Ishikawa (cell line): ENCODE results near the gene RHBDD1.

Experiments
- CEBPB ChIP-seq: IDR thresholded peaks from 2 replicates; pipeline ENCODE4 v1.6.1; 2012
- CREB1 ChIP-seq: IDR thresholded peaks from 2 replicates; pipeline ENCODE4 v1.6.1; 2012; ENCODE audit warnings: low read depth
- EGR1 ChIP-seq: IDR thresholded peaks from 2 replicates; pipeline ENCODE4 v1.6.1; 2012
- EP300 ChIP-seq: IDR thresholded peaks from 2 replicates; pipeline ENCODE4 v1.6.1; 2012; ENCODE audit warnings: borderline replicate concordance
- FOXM1 ChIP-seq: IDR thresholded peaks from 2 replicates; pipeline ENCODE4 v1.6.1; 2012; ENCODE audit warnings: low read depth, borderline replicate concordance
- NFIC ChIP-seq: IDR thresholded peaks from 2 replicates; pipeline ENCODE4 v1.6.1; 2012
- RAD21 ChIP-seq: IDR thresholded peaks from 2 replicates; pipeline ENCODE4 v1.6.1; 2012; ENCODE audit warnings: low read depth
- TAF1 ChIP-seq: IDR thresholded peaks from 2 replicates; pipeline ENCODE4 v1.6.1; 2012; ENCODE audit warnings: low read depth, mild to moderate bottlenecking
- TCF12 ChIP-seq: IDR thresholded peaks from 2 replicates; pipeline ENCODE4 v1.6.1; 2012; ENCODE audit warnings: low read depth
- TEAD4 ChIP-seq: IDR thresholded peaks from 2 replicates; pipeline ENCODE4 v1.6.1; 2012
- YY1 ChIP-seq: IDR thresholded peaks from 2 replicates; pipeline ENCODE4 v1.6.1; 2012; ENCODE audit warnings: low read depth
- ZBTB7A ChIP-seq: IDR thresholded peaks from 2 replicates; pipeline ENCODE4 v1.6.1; 2012; ENCODE audit warnings: low read depth
- TF ChIP-seq, protein P1 (sequence below): IDR thresholded peaks from 2 replicates; pipeline ENCODE4 v1.6.1; 2012; ENCODE audit warnings: low read depth, mild to moderate bottlenecking
- TF ChIP-seq, protein P2 (sequence below): IDR thresholded peaks from 2 replicates; pipeline ENCODE4 v1.6.1; 2012
- TF ChIP-seq, protein P3 (sequence below): IDR thresholded peaks from 2 replicates; pipeline ENCODE4 v1.6.1; 2012

Gene RHBDD1

DNA sequence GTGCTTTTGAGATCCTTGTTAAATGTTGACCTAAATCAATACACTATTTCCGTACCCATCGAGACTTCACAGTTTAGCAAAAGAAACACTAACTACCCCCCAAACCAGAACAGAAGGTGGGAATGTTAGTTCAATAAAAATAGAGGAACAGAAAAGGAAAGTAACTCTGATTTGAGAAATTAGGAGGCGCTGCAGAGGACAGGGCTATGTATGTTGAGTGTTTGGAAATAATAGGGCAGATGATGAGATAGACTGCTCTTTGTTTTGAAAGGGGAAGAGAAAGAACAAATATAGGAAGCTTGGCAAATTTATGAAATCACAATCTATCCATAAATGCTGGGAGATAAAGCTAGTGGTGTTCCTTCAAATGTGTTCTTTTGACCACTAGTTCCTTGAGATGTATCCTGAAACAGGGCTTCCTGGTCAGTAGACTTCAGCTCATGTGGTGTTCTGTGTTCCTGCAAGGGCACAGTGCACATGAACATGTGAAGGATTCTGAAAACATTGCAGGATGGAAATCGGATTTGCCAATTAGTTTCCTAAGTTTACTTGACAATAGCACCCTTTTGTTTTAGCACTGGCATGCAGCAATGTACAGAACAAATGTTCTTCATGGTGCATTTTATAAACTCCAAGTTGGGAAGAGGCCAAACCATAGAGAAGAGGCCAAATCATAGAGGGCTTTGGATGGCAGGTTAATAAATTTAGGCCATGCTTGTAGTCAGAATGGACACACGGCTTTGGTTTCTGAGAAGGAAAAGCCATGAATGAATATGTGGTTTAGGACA is 39.8 kb downstream of the RHBDD1 start:
- no peak for TF ChIP-seq TAF1
- no peak for TF ChIP-seq FOXM1
- TF ChIP-seq, protein P1, sequence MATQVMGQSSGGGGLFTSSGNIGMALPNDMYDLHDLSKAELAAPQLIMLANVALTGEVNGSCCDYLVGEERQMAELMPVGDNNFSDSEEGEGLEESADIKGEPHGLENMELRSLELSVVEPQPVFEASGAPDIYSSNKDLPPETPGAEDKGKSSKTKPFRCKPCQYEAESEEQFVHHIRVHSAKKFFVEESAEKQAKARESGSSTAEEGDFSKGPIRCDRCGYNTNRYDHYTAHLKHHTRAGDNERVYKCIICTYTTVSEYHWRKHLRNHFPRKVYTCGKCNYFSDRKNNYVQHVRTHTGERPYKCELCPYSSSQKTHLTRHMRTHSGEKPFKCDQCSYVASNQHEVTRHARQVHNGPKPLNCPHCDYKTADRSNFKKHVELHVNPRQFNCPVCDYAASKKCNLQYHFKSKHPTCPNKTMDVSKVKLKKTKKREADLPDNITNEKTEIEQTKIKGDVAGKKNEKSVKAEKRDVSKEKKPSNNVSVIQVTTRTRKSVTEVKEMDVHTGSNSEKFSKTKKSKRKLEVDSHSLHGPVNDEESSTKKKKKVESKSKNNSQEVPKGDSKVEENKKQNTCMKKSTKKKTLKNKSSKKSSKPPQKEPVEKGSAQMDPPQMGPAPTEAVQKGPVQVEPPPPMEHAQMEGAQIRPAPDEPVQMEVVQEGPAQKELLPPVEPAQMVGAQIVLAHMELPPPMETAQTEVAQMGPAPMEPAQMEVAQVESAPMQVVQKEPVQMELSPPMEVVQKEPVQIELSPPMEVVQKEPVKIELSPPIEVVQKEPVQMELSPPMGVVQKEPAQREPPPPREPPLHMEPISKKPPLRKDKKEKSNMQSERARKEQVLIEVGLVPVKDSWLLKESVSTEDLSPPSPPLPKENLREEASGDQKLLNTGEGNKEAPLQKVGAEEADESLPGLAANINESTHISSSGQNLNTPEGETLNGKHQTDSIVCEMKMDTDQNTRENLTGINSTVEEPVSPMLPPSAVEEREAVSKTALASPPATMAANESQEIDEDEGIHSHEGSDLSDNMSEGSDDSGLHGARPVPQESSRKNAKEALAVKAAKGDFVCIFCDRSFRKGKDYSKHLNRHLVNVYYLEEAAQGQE, result no peak
- TF ChIP-seq TEAD4, result no peak
- TF ChIP-seq TCF12, result no peak
- TF ChIP-seq ZBTB7A, result no peak
- no peak for TF ChIP-seq EGR1
- no peak for TF ChIP-seq EP300
- TF ChIP-seq CREB1, result no peak
- TF ChIP-seq, protein P2, sequence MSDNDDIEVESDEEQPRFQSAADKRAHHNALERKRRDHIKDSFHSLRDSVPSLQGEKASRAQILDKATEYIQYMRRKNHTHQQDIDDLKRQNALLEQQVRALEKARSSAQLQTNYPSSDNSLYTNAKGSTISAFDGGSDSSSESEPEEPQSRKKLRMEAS, result no peak
- TF ChIP-seq NFIC, result no peak

DNA sequence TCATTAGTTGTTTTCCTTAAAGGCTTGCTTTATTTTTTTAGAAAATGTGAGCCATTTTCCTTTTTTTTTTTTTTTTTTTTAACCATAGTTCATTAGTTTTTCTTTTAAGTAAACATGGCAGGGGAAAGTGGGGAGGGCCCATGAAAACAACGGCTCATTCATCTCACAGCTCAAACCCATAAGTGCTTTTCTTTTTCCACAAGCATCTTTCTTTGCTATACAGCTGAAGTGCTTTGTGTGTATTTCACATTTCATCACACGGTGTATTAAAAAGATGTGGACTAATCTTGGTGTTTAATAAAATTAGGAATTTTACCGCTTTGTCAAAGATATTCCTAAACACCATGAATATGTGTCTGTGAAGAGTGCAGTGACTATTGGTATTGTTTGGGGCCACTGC is 41.6 kb downstream of the RHBDD1 start:
- TF ChIP-seq, protein P2, result no peak
- no peak for TF ChIP-seq ZBTB7A
- TF ChIP-seq EGR1, result no peak
- no peak for TF ChIP-seq YY1
- TF ChIP-seq NFIC, result no peak
- TF ChIP-seq, protein P1, result no peak
- TF ChIP-seq, protein P3, sequence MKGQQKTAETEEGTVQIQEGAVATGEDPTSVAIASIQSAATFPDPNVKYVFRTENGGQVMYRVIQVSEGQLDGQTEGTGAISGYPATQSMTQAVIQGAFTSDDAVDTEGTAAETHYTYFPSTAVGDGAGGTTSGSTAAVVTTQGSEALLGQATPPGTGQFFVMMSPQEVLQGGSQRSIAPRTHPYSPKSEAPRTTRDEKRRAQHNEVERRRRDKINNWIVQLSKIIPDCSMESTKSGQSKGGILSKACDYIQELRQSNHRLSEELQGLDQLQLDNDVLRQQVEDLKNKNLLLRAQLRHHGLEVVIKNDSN, result no peak
- no peak for TF ChIP-seq FOXM1
- TF ChIP-seq CREB1, result no peak
- TF ChIP-seq TCF12, result no peak
- TF ChIP-seq TEAD4, result no peak
- no peak for TF ChIP-seq TAF1
- no peak for TF ChIP-seq EP300
- no peak for TF ChIP-seq CEBPB
- TF ChIP-seq RAD21, result no peak

DNA sequence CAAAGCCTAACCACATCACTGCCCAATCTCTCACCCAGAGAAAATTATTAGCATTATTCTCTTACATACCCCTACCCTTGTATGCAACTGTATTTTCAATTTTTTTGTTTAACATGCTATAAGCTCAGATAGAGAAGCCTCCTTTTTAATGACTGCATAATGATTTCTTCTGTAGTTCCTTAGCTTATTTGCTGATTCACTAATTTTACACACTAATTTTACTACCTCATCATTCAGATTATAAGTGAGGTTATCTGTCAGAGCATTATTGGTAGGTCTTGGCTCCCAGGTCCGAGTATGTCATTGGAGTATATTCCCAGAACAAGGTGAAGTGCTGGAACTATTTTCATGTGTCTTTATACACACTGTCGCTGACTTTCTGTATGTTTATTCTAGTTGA is 45.4 kb downstream of the RHBDD1 start:
- TF ChIP-seq CREB1, result no peak
- TF ChIP-seq, protein P2, result no peak
- TF ChIP-seq, protein P3, result no peak
- TF ChIP-seq ZBTB7A, result no peak
- TF ChIP-seq CEBPB, result no peak
- TF ChIP-seq RAD21, result no peak
- no peak for TF ChIP-seq EGR1
- no peak for TF ChIP-seq NFIC
- TF ChIP-seq, protein P1, result no peak
- no peak for TF ChIP-seq TEAD4
- no peak for TF ChIP-seq EP300
- no peak for TF ChIP-seq TCF12
- TF ChIP-seq YY1, result no peak
- no peak for TF ChIP-seq FOXM1
- no peak for TF ChIP-seq TAF1

DNA sequence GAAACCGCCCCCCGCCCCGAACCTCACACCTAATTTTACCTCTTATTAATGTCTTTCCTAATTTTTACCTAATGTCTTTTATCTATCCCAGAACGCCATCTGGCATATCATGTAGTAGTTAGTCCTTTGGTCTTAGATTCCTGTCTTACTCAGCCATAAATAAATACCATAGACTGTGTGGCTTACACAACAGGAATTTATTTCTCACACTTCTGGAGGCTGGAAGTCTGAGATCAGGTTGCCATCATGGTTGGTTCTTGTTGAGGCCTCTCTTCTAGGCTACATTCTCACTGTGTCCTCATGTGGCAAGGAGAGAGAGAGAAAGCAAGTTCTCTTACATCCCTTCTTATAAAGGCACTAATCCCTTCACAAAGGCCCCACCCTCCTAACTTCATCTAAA is 46.8 kb downstream of the RHBDD1 start:
- TF ChIP-seq, protein P1, result no peak
- TF ChIP-seq EP300, result no peak
- TF ChIP-seq RAD21, result no peak
- TF ChIP-seq NFIC, result no peak
- TF ChIP-seq FOXM1, result no peak
- no peak for TF ChIP-seq TCF12
- TF ChIP-seq YY1, result no peak
- no peak for TF ChIP-seq ZBTB7A
- no peak for TF ChIP-seq CEBPB
- no peak for TF ChIP-seq TEAD4
- no peak for TF ChIP-seq EGR1
- no peak for TF ChIP-seq CREB1
- TF ChIP-seq, protein P2, result no peak
- TF ChIP-seq, protein P3, result no peak
- no peak for TF ChIP-seq TAF1
